Activated CD4-positive, alpha-beta memory T cell treated with anti-CD3 and anti-CD28 coated beads for 36 hours (primary cell): ENCODE measurements around the gene RNU11. TPM values are rescaled to one million over a fixed set of nuclear protein-coding genes. Genes with fewer than 3 reads are reported as not detected.
A peak's percentile ranks its signal among the peaks of the same experiment; 100 is the strongest.
"Not testable (repeated sequence)": the region's sequence is repeated elsewhere in the genome, so short reads cannot be mapped to it uniquely, and the experiment has no call there.

Source experiments
- CTCF ChIA-PET: fragments of 350-600 bp; sonication (Branson Sonifier 250); formaldehyde crosslinking; loops from one replicate; lab custom pipeline; 2021; ENCODE audit warnings: antibody characterized with exemption, inconsistent platforms; lab: Charles Lee
- POLR2A ChIA-PET: fragments of 350-600 bp; sonication (Branson Sonifier 250); formaldehyde crosslinking; loops from one replicate; lab custom pipeline; 2021; ENCODE audit warnings: antibody characterized with exemption; lab: Charles Lee
- DNase-seq: peaks from one replicate; pipeline ENCODE4 v3.0.0-alpha.2; 2020
- H3K27ac Mint-ChIP-seq: one replicate; pipeline ENCODE4 v1.8.0; 2021; ENCODE audit warnings: mixed read lengths
- H3K27me3 Mint-ChIP-seq: one replicate; pipeline ENCODE4 v1.8.0; 2021; ENCODE audit warnings: mixed read lengths
- H3K36me3 Mint-ChIP-seq: one replicate; pipeline ENCODE4 v1.8.0; 2021; ENCODE audit warnings: mixed read lengths
- H3K4me1 Mint-ChIP-seq: one replicate; pipeline ENCODE4 v1.8.0; 2021; ENCODE audit warnings: low read depth, mixed read lengths
- H3K4me3 Mint-ChIP-seq: one replicate; pipeline ENCODE4 v1.8.0; 2021; ENCODE audit warnings: mild to moderate bottlenecking, mixed read lengths
- H3K9me3 Mint-ChIP-seq: one replicate; pipeline ENCODE4 v1.8.0; 2021; ENCODE audit warnings: mixed read lengths
- intact Hi-C: fragments of 100-400 bp; cut with micrococcal nuclease; formaldehyde crosslinking; loops from one replicate; pipeline ENCODE4 v1.15.1; 2023
- total RNA-seq, 2 experiments: library from RNA; stranded (reverse); gene quantifications; one replicate each; pipeline ENCODE4 v1.2.3, GENCODE V29; 2021

Gene RNU11
- total RNA-seq, 2 experiments from 2014 or later = not detected

DNA sequence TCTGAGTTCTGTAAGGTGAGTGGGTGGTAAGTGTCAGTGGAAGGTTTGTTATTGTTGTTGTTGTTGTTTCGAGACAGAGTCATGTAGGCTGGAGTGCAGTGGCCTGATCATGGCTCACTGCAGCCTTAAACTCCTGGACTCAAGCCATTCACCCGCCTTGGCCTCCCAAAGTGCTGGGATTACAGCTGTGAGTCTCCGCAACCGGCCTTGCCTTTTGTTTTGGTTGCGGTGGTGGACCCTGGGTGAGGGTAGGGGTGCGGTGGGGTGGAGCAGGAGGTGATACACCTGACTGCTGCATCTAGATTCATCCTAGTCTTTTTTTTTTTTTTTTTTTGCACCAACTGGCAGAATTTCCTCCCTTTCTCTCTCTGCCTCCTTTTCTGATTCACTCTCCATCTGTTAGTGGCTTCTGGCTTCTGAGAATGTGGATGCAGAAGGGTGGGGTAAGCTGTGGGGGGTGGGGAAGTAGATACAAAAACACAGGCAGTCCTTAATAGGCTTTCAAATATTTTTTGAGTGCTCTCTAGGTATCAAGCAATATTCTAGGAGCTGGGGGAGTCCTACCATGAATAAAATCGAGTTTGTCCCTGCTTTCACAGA is 15.6 kb downstream of the RNU11 start:
- no peak overlapping the region for H3K4me3 Mint-ChIP-seq
- H3K36me3 Mint-ChIP-seq = no peaks in the 10 kb centered on the region
- intact Hi-C loops = no loop called here
- no peaks in the 10 kb centered on the region for H3K9me3 Mint-ChIP-seq
- H3K27ac Mint-ChIP-seq = no peak overlapping the region
- POLR2A ChIA-PET = interaction anchor here (2.3 kb wide), 1 partner anchor 16 kb away, joined by 11 read pairs; the partner anchor contains the start of gene RNU11
- CTCF ChIA-PET = interaction anchor here (1.4 kb wide), 1 partner anchor 21 kb away, joined by 4 read pairs; the partner anchor contains the start of gene TAF12
- no peaks in the 10 kb centered on the region for H3K27me3 Mint-ChIP-seq
- no peak for DNase-seq
- H3K4me1 Mint-ChIP-seq = peaks cover 7% of the 10 kb centered on the region

DNA sequence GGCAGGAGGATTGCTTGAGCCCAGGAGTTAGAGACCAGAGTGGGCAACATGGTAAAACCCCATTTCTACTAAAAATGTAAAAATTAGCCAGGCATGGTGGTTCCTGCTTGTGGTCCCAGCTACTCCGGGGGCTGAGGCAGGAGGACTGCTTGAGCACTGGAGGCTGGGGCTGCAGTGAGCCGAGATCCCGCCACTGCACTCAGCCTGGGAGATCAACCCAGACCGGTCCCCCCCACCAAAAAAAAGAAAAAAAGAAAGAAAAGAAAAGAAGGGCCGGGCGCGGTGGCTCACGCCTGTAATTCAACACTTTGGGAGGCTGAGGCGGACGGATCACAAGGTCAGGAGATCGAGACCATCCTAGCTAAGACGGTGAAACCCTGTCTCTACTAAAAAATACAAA is 18.4 kb downstream of the RNU11 start:
- Mint-ChIP-seq H3K4me3 (no peak overlapping the region), H3K27ac (peak overlapping the region; percentile 23), H3K27me3 (no peaks in the 10 kb centered on the region), H3K9me3 (no peaks in the 10 kb centered on the region), H3K36me3 (no peaks in the 10 kb centered on the region), H3K4me1 (peaks cover 11% of the 10 kb centered on the region)
- ChIA-PET POLR2A (interaction anchor here (5.5 kb wide), 1 partner anchor 18 kb away, joined by 120 read pairs; the partner anchor contains the start of gene RNU11), CTCF (no interaction called here)
- intact Hi-C loops = no loop called here
- DNase-seq = no peak

DNA sequence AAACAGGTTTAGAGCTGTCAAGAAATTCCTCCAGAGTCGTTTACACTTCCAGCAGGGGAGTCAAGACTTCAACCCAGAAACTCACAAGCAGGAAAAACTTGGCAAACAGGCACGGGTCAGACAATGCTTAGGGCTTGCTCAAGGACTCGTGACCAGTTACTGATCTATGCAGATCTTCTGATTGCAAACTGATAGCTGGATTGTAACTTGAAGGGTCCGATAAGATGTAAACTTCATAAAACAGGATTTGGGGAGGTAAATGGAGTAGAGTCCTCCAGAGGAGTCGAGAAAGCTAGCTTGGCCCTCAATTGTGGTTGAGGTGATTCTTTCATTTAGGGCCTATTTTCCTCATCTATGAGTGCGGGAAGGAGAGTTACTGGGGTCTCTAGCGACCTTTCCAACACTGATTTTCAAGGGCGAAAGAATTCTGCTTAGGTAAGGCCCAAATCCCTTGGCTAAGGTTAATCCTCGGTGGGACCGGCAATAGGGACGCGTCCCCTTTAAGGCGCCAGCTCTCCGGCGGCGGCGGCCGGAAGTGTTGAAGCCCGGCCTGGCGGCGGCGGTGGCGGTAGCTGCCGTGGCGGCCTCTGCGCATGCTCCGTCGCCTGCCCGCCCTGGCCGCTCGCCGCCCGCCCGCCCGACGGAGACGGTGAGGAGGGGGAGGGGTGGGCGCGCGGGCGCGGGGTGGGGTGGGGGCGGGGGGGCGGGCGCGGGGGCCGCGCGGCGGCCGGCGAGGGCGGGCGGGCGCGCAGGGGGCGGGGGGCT is 20.0 kb downstream of the RNU11 start, which contains the start of gene GMEB1:
GMEB1 (plus strand) TSS at position 594 of the 765 bp plus-strand sequence. CDS start 14,829 bp downstream, outside the sequence.
- peaks cover 12% of the 10 kb centered on the region for H3K4me1 Mint-ChIP-seq
- POLR2A ChIA-PET = interaction anchor here (0.6 to 5.5 kb wide), 10 partner anchors 9 to 513 kb away, joined by 3 to 120 read pairs (median 8); partner anchors contain the start of genes RNU11, SRSF4, TAF12 and TRNAU1AP
- peak within 1 kb of the TSS; percentile 95 for H3K4me3 Mint-ChIP-seq
- peak; percentile 91 for DNase-seq
- H3K36me3 Mint-ChIP-seq = no peaks in the 10 kb centered on the region
- CTCF ChIA-PET = interaction anchor here (0.7 to 2.8 kb wide), 5 partner anchors 25 to 209 kb away, joined by 3 to 12 read pairs (median 4); partner anchors contain the start of genes TAF12 and YTHDF2
- H3K9me3 Mint-ChIP-seq = no peaks in the 10 kb centered on the region
- intact Hi-C loops = loop anchor here (1.0 to 2.0 kb wide), 4 partner anchors 20 to 512 kb away; partner anchors contain the start of genes RNU11, SRSF4 and TAF12
- no peaks in the 10 kb centered on the region for H3K27me3 Mint-ChIP-seq
- H3K27ac Mint-ChIP-seq = peak within 1 kb of the TSS; percentile 99

DNA sequence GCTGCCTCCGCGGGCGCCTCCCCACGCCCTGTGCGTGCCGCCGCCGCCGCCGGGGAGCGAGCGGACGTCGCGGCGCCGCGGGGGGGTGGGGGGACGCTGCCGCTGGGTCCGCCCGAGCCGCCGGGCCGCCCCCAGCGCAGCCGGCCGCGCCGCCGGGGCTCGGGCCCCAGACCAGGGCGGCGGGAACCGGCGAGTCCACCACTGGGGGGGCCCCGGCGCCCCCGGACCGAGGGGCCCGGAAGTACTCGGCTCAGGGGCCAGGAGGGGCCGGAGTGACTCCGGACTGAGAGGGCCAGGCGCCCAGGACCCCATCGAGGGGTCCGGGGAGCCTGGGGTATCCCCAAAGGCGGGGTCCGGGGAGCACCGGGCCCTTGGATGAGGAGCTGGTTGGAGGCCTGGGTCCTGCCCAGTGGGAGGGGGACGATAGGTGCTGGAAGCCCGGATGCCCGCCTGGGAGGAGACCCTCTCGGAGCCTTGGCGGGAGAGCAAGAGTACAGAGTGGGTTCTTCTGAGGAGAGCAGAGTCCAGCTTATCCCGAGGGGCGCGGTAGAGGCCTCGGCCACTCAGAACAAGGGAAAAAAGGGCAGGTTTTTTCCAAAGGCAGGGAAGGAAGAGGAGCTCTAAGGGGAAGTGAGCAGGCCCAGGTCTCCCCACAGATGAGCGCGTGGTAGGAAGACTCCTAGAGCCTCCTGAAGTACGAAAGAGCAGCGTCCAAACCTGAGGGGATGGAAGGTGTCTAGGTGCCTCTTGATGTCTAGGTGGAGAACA is 20.7 kb downstream of the RNU11 start:
- CTCF ChIA-PET = interaction anchor here (0.8 to 2.8 kb wide), 5 partner anchors 20 to 208 kb away, joined by 3 to 12 read pairs (median 4); partner anchors contain the start of genes RNU11, TAF12 and YTHDF2
- no peaks in the 10 kb centered on the region for H3K27me3 Mint-ChIP-seq
- POLR2A ChIA-PET = interaction anchor here (0.5 to 5.5 kb wide), 14 partner anchors 8 to 512 kb away, joined by 3 to 120 read pairs (median 6); partner anchors contain the start of genes RCC1, RNU11, SRSF4 and TAF12

DNA sequence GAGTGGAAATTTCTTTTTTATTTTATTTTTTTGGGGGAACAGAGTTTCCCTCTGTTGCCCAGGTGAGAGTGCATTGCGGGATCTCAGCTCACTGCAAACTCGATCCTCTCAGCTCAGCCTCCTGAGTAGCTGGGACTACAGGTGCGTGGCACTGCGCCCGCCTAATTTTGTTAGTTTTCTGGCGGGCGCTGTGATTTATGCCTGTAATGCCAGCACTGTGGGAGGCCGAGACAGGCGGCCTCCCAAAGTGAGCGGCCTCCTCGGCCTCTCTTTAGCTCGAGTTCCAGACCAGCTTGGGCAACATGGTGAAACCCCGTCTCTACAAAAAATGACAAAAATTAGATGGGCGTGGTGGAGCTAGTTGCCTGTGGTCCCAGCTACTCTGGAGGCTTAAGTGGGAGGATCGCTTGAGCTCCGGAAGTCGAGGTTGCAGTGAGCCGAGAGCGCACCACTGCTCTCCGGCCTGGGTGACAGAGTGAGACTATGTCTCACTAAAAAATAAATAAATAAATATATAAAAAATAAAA is 22.9 kb downstream of the RNU11 start:
- no peaks in the 10 kb centered on the region for H3K9me3 Mint-ChIP-seq
- H3K27me3 Mint-ChIP-seq = no peaks in the 10 kb centered on the region
- POLR2A ChIA-PET = interaction anchor here (0.6 to 1.4 kb wide), 3 partner anchors 23 to 64 kb away, joined by 3 to 9 read pairs (median 5); partner anchors contain the start of genes RNU11 and TAF12
- peaks cover 10% of the 10 kb centered on the region for H3K4me1 Mint-ChIP-seq
- no peak for DNase-seq
- intact Hi-C loops = no loop called here
- H3K4me3 Mint-ChIP-seq = no peak overlapping the region
- H3K36me3 Mint-ChIP-seq = no peaks in the 10 kb centered on the region
- no peak overlapping the region for H3K27ac Mint-ChIP-seq
- CTCF ChIA-PET = interaction anchor here (1.0 to 2.2 kb wide), 3 partner anchors 65 to 206 kb away, joined by 3 to 10 read pairs (median 7); partner anchors contain the start of gene YTHDF2

More for the DNA sequence above, 20.7 kb downstream of the RNU11 start:
- peak overlapping the region; percentile 99 for H3K27ac Mint-ChIP-seq
- H3K9me3 Mint-ChIP-seq = no peaks in the 10 kb centered on the region
- intact Hi-C loops = loop anchor here (1.0 to 2.0 kb wide), 4 partner anchors 21 to 512 kb away; partner anchors contain the start of genes RNU11, SRSF4 and TAF12
- peak; percentile 55 for DNase-seq
- H3K4me3 Mint-ChIP-seq = peak overlapping the region; percentile 95
- peaks cover 12% of the 10 kb centered on the region for H3K4me1 Mint-ChIP-seq
- no peaks in the 10 kb centered on the region for H3K36me3 Mint-ChIP-seq

DNA sequence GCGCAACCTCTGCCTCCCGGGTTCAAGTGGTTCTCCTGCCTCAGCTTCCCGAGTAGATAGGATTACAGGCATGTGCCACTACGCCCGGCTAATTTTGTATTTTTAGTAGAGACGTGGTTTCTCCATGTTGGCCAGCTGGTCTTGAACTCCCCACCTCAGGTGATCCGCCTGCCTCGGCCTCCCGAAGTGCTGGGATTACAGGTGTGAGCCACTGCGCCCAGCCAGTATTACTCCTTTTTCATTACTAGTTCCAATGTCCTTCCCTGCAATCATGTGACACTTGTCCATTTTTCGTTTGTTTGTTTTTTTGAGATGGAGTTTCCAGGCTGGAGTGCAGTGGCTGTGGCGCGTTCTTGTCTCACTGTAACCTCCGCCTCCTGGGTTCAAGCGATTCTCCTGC is 24.6 kb downstream of the RNU11 start:
- H3K36me3 Mint-ChIP-seq, H3K4me1 Mint-ChIP-seq, intact Hi-C loops, H3K4me3 Mint-ChIP-seq, H3K27ac Mint-ChIP-seq, POLR2A ChIA-PET, H3K9me3 Mint-ChIP-seq, H3K27me3 Mint-ChIP-seq, CTCF ChIA-PET, DNase-seq: not testable (repeated sequence)

DNA sequence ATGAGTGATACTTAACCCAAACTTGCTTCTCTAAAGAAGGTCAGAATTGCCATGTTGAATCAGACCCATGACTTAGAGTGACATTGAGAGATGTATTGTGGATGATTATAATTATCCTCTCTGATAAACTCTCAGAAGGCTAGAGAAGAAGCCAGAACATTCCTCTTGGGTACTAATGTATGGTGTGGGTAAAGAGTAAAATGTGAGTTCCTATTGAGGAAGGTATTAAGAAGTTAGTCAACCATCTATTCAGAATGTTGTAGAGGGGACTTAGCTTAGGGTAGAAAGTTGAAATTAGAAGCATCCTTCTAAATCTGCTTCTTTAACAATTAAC is 27.5 kb downstream of the RNU11 start:
- H3K36me3 Mint-ChIP-seq = no peaks in the 10 kb centered on the region
- H3K4me1 Mint-ChIP-seq = peaks cover 5% of the 10 kb centered on the region
- H3K27me3 Mint-ChIP-seq = no peaks in the 10 kb centered on the region
- no peaks in the 10 kb centered on the region for H3K9me3 Mint-ChIP-seq
- DNase-seq = no peak
- no peak overlapping the region for H3K4me3 Mint-ChIP-seq
- H3K27ac Mint-ChIP-seq = no peak overlapping the region
- ChIA-PET POLR2A (no interaction called here), CTCF (no interaction called here)
- intact Hi-C loops = no loop called here

DNA sequence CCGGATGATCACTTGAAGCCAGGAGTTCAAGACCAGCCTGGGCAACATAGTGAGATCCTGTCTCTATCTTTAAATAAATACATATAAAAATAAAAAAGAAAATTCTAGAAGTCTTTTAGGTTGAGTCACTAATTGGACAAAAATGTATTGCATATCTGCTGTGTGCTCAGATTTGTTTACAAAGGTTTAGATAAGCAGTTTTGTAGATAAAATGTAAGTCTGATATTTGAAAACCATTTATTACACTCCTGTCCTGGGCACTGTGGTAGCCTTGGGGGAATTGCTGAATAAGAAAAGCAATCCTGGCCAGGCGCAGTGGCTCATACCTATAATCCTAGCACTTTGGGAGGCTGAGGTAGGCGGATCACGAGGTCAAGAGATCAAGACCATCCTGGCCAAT is 31.8 kb downstream of the RNU11 start:
- CTCF ChIA-PET = no interaction called here

DNA sequence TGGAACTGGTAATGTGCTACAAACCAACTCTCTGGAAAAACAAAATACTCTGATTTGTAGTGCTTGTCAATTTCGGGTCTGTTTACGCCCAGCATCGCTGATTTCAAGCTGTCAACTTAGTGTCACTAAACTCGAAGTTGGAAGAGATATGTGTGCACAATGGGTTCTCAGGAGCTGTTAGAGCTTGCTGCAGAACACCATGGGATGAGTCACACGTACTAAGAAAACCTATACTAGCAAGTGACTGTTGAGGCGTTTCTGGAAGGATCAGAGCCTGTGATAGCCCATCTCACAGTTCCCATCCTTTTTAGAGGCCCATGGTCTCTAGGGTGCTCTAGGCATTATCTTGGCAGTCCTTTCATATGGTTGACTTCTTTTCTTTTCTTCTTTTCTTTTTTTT is 34.4 kb downstream of the RNU11 start:
- Mint-ChIP-seq H3K4me1 (peaks cover 2% of the 10 kb centered on the region), H3K27ac (no peak overlapping the region), H3K4me3 (no peak overlapping the region), H3K27me3 (no peaks in the 10 kb centered on the region), H3K9me3 (no peaks in the 10 kb centered on the region), H3K36me3 (peaks cover 20% of the 10 kb centered on the region)
- no peak for DNase-seq
- CTCF ChIA-PET = no interaction called here
- intact Hi-C loops = no loop called here
- POLR2A ChIA-PET = interaction anchor here (1.7 kb wide), 1 partner anchor 13 kb away, joined by 4 read pairs; no protein-coding TSS in a partner anchor

More for the DNA sequence above, 31.8 kb downstream of the RNU11 start:
- no peaks in the 10 kb centered on the region for H3K27me3 Mint-ChIP-seq
- POLR2A ChIA-PET = no interaction called here
- no peak overlapping the region for H3K27ac Mint-ChIP-seq
- DNase-seq = no peak
- intact Hi-C loops = no loop called here
- H3K9me3 Mint-ChIP-seq = no peaks in the 10 kb centered on the region
- H3K4me3 Mint-ChIP-seq = no peak overlapping the region
- peaks cover 2% of the 10 kb centered on the region for H3K4me1 Mint-ChIP-seq
- peaks cover 12% of the 10 kb centered on the region for H3K36me3 Mint-ChIP-seq

DNA sequence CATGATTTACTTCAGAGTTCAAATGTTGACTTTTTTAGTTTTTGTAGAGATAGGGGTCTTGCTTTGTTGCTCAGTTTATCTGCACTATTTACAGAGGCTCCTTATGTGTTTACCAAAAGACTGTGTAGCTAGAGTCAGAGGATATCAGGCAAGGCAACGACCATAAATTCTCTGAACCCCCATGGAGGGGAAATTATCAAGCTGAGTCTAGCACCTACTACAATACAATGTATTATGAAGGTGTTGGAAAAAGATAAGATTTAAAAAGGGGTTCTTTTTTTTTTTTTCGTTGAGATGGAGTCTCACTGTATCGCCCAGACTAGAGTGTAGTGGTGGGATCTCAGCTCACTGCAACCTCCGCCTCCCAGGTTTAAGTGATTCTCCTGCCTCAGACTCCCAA is 36.5 kb downstream of the RNU11 start:
- Mint-ChIP-seq H3K36me3 (peaks cover 24% of the 10 kb centered on the region), H3K4me3 (no peak overlapping the region), H3K27ac (no peak overlapping the region), H3K4me1 (no peaks in the 10 kb centered on the region), H3K9me3 (no peaks in the 10 kb centered on the region), H3K27me3 (no peaks in the 10 kb centered on the region)
- intact Hi-C loops = no loop called here
- ChIA-PET POLR2A (interaction anchor here (1.0 kb wide), 1 partner anchor 36 kb away, joined by 4 read pairs; the partner anchor contains the start of gene RNU11), CTCF (no interaction called here)
- DNase-seq = no peak

DNA sequence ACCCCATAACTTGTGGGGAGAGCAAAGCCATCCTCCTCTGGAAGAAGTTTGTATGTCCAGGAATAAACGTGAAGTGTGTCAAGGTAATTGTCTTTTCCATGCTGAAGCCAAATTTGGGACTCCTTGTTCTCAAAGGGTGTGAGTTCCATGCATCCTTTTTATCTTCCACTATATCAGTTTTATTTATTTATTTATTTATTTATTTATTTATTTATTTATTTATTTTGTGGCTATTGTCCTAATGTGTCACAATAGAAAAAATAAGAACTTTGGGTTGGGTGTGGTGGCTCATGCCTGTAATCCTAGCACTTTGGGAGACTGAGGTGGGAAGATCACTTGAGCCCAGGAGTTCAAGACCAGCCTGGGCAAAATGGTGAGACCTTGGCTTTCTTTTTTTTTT is 43.2 kb downstream of the RNU11 start:
- H3K27me3 Mint-ChIP-seq, H3K27ac Mint-ChIP-seq, DNase-seq, intact Hi-C loops, H3K4me3 Mint-ChIP-seq, CTCF ChIA-PET, H3K4me1 Mint-ChIP-seq, H3K9me3 Mint-ChIP-seq, POLR2A ChIA-PET: not testable (repeated sequence)
- H3K36me3 Mint-ChIP-seq = peaks cover 22% of the 10 kb centered on the region
